H1 (cell line): Measurements from ENCODE around the gene LHFPL3. TPM values are rescaled to one million over a fixed set of nuclear protein-coding genes. Genes with fewer than 3 reads are reported as not detected.

Experiments used
- CTCF ChIA-PET: fragments of 300-600 bp; sonication (Branson Sonifier 250); formaldehyde crosslinking; loops from one replicate; lab custom pipeline; 2021; ENCODE audit not compliant: partially characterized antibody; lab: Charles Lee
- POLR2A ChIA-PET: fragments of 300-600 bp; sonication (Branson Sonifier 250); formaldehyde crosslinking; loops from one replicate; lab custom pipeline; 2021; ENCODE audit warnings: inconsistent platforms; ENCODE audit not compliant: partially characterized antibody; lab: Charles Lee
- DNase-seq, 2 experiments: peaks; one replicate each; pipeline versions ENCODE4 v3.0.0 to v3.0.0-alpha.2; 2010 to 2022; ENCODE audit warnings: low spot score in 2 of 2, low read depth in 1 of 2, mixed read lengths in 1 of 2
- FAIRE-seq: peaks from 2 replicates; lab custom pipeline; 2011; peaks lifted over from hg19 to GRCh38; lab: Jason Lieb, UNC
- H2AFZ ChIP-seq: 2 replicates; pipeline ENCODE4 v1.8.1; 2012; ENCODE audit warnings: low read length, inconsistent platforms
- H2AK5ac ChIP-seq: 2 replicates; pipeline ENCODE4 v1.6.1; 2013; ENCODE audit warnings: low read depth, low read length
- H2BK120ac ChIP-seq: replicated peaks from 2 replicates; pipeline ENCODE3; 2013; ENCODE audit warnings: low read depth, low read length, inconsistent platforms
- H2BK12ac ChIP-seq: 2 replicates; pipeline ENCODE4 v1.6.1; 2013; ENCODE audit warnings: low read depth, low read length
- H2BK15ac ChIP-seq: 2 replicates; pipeline ENCODE4 v1.6.1; 2013; ENCODE audit warnings: low read length
- H2BK20ac ChIP-seq: 2 replicates; pipeline ENCODE4 v1.6.1; 2013; ENCODE audit warnings: low read length
- H2BK5ac ChIP-seq: 2 replicates; pipeline ENCODE4 v1.6.1; 2013; ENCODE audit warnings: low read depth, low read length
- H3K14ac ChIP-seq: 2 replicates; pipeline ENCODE4 v1.6.1; 2013; ENCODE audit warnings: inconsistent platforms; ENCODE audit not compliant: insufficient read length
- H3K18ac ChIP-seq: 2 replicates; pipeline ENCODE4 v1.6.1; 2013; ENCODE audit warnings: low read length; ENCODE audit errors: extremely low read depth
- H3K23ac ChIP-seq: 2 replicates; pipeline ENCODE4 v1.6.1; 2013; ENCODE audit warnings: inconsistent platforms; ENCODE audit not compliant: insufficient read length
- H3K23me2 ChIP-seq: 2 replicates; pipeline ENCODE4 v1.6.1; 2013; ENCODE audit warnings: low read depth, low read length
- H3K27ac ChIP-seq: 2 replicates; pipeline ENCODE4 v1.6.1; 2011; ENCODE audit warnings: low read depth, low read length, inconsistent platforms
- H3K27me3 ChIP-seq, 4 experiments: replicated peaks in 1 of 4; 1 replicate in 1 of 4; 2 replicates in 3 of 4; pipeline versions ENCODE4 v1.6.1 to v1.8.1; 2011 to 2013; ENCODE audit warnings: low read length in 3 of 4, mild to moderate bottlenecking in 3 of 4, inconsistent platforms in 2 of 4, mixed read lengths in 2 of 4, moderate library complexity in 1 of 4; ENCODE audit not compliant: control insufficient read depth in 3 of 4, insufficient read depth in 3 of 4; ENCODE audit errors: extremely low read depth in 1 of 4
- H3K36me3 ChIP-seq, 4 experiments: 2 replicates each; pipeline versions ENCODE4 v1.6.1 to v1.8.1; 2011 to 2013; ENCODE audit warnings: mild to moderate bottlenecking in 4 of 4, low read length in 3 of 4, moderate library complexity in 2 of 4, control low read depth in 1 of 4, inconsistent platforms in 1 of 4; ENCODE audit not compliant: insufficient read depth in 4 of 4, control insufficient read depth in 2 of 4
- H3K4ac ChIP-seq: replicated peaks from 2 replicates; pipeline ENCODE3; 2013; ENCODE audit warnings: low read length, low read depth, mixed read lengths, inconsistent platforms; ENCODE audit not compliant: insufficient read length
- H3K4me1 ChIP-seq, 4 experiments: replicated peaks in 1 of 4; 1 replicate in 1 of 4; 2 replicates in 3 of 4; pipeline versions ENCODE4 v1.6.1 to v1.8.1; 2011 to 2013; ENCODE audit warnings: low read length in 3 of 4, inconsistent platforms in 2 of 4, mixed read lengths in 1 of 4; ENCODE audit not compliant: insufficient read depth in 4 of 4, control insufficient read depth in 3 of 4
- H3K4me2 ChIP-seq, 2 experiments: 2 replicates each; pipeline versions ENCODE4 v1.6.1 to v1.8.1; 2011 to 2013; ENCODE audit warnings: low read depth in 2 of 2, low read length in 2 of 2, control low read depth in 1 of 2, inconsistent platforms in 1 of 2, mild to moderate bottlenecking in 1 of 2; ENCODE audit not compliant: insufficient read depth in 1 of 2
- H3K4me3 ChIP-seq, 4 experiments: fragments of 200-600, 300-600 bp in 1 of 4; sonication (generic), shearing (Covaris generic), sonication (Bioruptor Twin) in 1 of 4; 2 replicates each; pipeline versions ENCODE4 v1.5.1 to v1.8.1; 2011 to 2016; ENCODE audit warnings: low read length in 4 of 4, low read depth in 3 of 4, control low read depth in 2 of 4, inconsistent platforms in 2 of 4, mild to moderate bottlenecking in 2 of 4, mixed read lengths in 1 of 4, moderate library complexity in 1 of 4; ENCODE audit not compliant: insufficient read depth in 2 of 4; ENCODE audit errors: extremely low read depth in 1 of 4
- H3K56ac ChIP-seq: replicated peaks from 2 replicates; pipeline ENCODE3; 2013; ENCODE audit warnings: low read depth, mild to moderate bottlenecking, mixed read lengths, low read length, inconsistent platforms; ENCODE audit not compliant: insufficient read length
- H3K79me1 ChIP-seq: 2 replicates; pipeline ENCODE4 v1.6.1; 2013; ENCODE audit warnings: low read depth, low read length, control low read depth
- H3K79me2 ChIP-seq, 2 experiments: 2 replicates each; pipeline versions ENCODE4 v1.6.1 to v1.8.1; 2012 to 2013; ENCODE audit warnings: low read length in 2 of 2, mild to moderate bottlenecking in 2 of 2, inconsistent platforms in 1 of 2; ENCODE audit not compliant: insufficient read depth in 2 of 2, control insufficient read depth in 1 of 2
- H3K9ac ChIP-seq, 4 experiments: replicated peaks in 1 of 4; 1 replicate in 1 of 4; 2 replicates in 3 of 4; pipeline versions ENCODE4 v1.6.1 to v1.8.1; 2011 to 2013; ENCODE audit warnings: low read depth in 3 of 4, low read length in 3 of 4, control low read depth in 2 of 4, mild to moderate bottlenecking in 2 of 4, moderate library complexity in 2 of 4, inconsistent platforms in 1 of 4; ENCODE audit errors: extremely low read depth in 1 of 4
- H3K9me3 ChIP-seq, 2 experiments: 2 replicates each; pipeline versions ENCODE4 v1.6.1 to v1.8.1; 2012 to 2013; ENCODE audit warnings: mild to moderate bottlenecking in 2 of 2, moderate library complexity in 2 of 2, control low read depth in 1 of 2, inconsistent platforms in 1 of 2, low read depth in 1 of 2, low read length in 1 of 2, mixed read lengths in 1 of 2; ENCODE audit not compliant: insufficient read depth in 2 of 2
- H4K20me1 ChIP-seq, 2 experiments: replicated peaks in 1 of 2; 2 replicates each; pipeline versions ENCODE3 to v1.8.1; 2011 to 2013; ENCODE audit warnings: inconsistent platforms in 2 of 2, low read length in 2 of 2, mild to moderate bottlenecking in 1 of 2; ENCODE audit not compliant: insufficient read depth in 2 of 2, control insufficient read depth in 1 of 2
- H4K5ac ChIP-seq: 2 replicates; pipeline ENCODE4 v1.6.1; 2013; ENCODE audit warnings: low read length, low read depth, mixed read lengths, inconsistent platforms; ENCODE audit not compliant: insufficient read length
- H4K8ac ChIP-seq: 2 replicates; pipeline ENCODE4 v1.8.0; 2013; ENCODE audit warnings: mild to moderate bottlenecking, moderate library complexity, low read length, inconsistent platforms; ENCODE audit not compliant: insufficient read depth; ENCODE audit errors: extremely low read depth
- H4K91ac ChIP-seq: replicated peaks from 2 replicates; pipeline ENCODE3; 2013; ENCODE audit warnings: low read length, mixed read lengths, inconsistent platforms; ENCODE audit not compliant: insufficient read length
- CTBP2 ChIP-seq: IDR thresholded peaks from 2 replicates; pipeline ENCODE4 v1.7.0; 2011; ENCODE audit warnings: borderline replicate concordance, mild to moderate bottlenecking, moderate library complexity, mixed read lengths, low read length; ENCODE audit not compliant: insufficient read depth, insufficient read length
- GTF2F1 ChIP-seq: IDR thresholded peaks from 2 replicates; pipeline ENCODE4 v1.6.1; 2012; ENCODE audit warnings: low read depth, low read length, improper control_type of control experiment, borderline replicate concordance
- KDM1A ChIP-seq: fragments of 200-600, 300-600 bp; sonication (generic); IDR thresholded peaks from 2 replicates; pipeline ENCODE4 v1.7.1; 2016; ENCODE audit warnings: mild to moderate bottlenecking, low read length, borderline replicate concordance
- SP1 ChIP-seq: IDR thresholded peaks from 2 replicates; pipeline ENCODE4 v1.6.1; 2011; ENCODE audit warnings: low read depth, low read length
- SRF ChIP-seq: IDR thresholded peaks from 2 replicates; pipeline ENCODE4 v1.6.1; 2011; ENCODE audit warnings: mild to moderate bottlenecking, low read depth, low read length, moderate library complexity
- SUZ12 ChIP-seq: fragments of 200-600 bp; sonication (generic); IDR thresholded peaks from 2 replicates; pipeline ENCODE4 v1.6.1; 2012; ENCODE audit warnings: mild to moderate bottlenecking, inconsistent platforms, low read length, moderate library complexity, mixed read lengths
- YY1 ChIP-seq: IDR thresholded peaks from 2 replicates; pipeline ENCODE4 v1.6.1; 2011; ENCODE audit warnings: low read depth, mild to moderate bottlenecking, low read length
- WGBS, 2 experiments: shearing (Covaris generic) in 1 of 2; methylation state at CpG; one replicate each; pipeline versions ENCODE4 v1.1.6 to v1.1.7; 2013 to 2015; ENCODE audit warnings: low lambda C conversion rate in 2 of 2, mixed read lengths in 2 of 2, inconsistent platforms in 1 of 2, low coverage in 1 of 2, missing lambda C conversion rate in 1 of 2; ENCODE audit not compliant: insufficient replicate concordance in 2 of 2, insufficient coverage in 1 of 2, insufficient read length in 1 of 2; ENCODE audit errors: extremely low coverage in 1 of 2, missing lambda C conversion rate in 1 of 2; 5-methylcytosine and 5-hydroxymethylcytosine counted together
- polyA plus RNA-seq, 7 experiments: library from polyadenylated mRNA; depleted of rRNA in 3 of 7; stranded (reverse) in 5 of 7; unstranded in 2 of 7; fragments of >200 nt in 5 of 7; fragments of 200-250 nt in 2 of 7; gene quantifications; 1 replicate in 5 of 7; 2 replicates in 1 of 7; 4 replicates in 1 of 7; pipeline versions ENCODE4 v1.2.1 to v1.2.3, GENCODE V29; 2011 to 2013; ENCODE audit warnings: missing spikeins in 2 of 7, mixed read lengths in 2 of 7
- total RNA-seq: library from RNA; stranded (reverse); fragmentation: NEBNext Ultra II Directional; extraction: Animal tissue kit (Norgen Biotek cat#: 25700); gene quantifications from 2 replicates; pipeline ENCODE4 v1.2.1, GENCODE V29; 2021
- TF ChIP-seq, protein P1 (sequence below): IDR thresholded peaks from 2 replicates; pipeline ENCODE4 v1.6.1; 2011; ENCODE audit warnings: low read length, improper control_type of control experiment

LHFPL3 gene
- total and polyA plus RNA-seq, 2 of the 8 experiments (the other 6 are each of a cell fraction or from before 2014, with no cell fraction given), result 0.24 to 0.50 TPM

DNA sequence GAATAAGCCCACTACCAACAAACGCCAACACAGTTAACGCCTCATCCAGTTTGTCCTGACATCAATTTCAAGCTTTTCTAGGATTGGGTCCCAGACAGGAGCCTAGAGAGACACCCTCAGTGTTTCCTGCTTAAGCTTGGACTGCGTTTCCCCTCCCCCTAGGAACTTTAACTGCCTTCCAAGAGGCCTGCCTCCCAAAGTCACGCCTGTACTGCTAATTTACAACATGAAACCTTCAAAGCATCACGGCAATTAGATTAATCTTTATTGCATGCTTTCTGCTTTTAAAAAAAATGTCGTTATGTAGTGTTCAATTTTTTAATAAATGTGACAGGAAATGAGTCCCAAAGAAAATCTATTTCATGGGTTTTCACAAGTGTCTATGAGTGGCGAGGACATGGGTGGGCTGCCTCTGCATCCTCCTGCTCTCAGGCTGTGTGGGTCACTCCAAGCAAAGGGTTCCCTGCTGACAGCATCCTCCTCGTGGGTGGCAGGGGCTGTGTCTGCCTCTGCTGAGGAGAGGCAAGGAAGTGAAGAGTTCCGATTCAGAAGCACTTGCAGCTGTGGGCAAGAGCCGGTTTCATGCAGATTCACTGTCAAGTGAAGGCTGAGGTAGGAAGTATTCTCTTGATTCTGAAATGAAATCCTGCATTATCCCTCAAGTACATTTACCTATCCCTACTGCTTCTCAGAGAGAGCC, 492.6 kb downstream of the LHFPL3 start:
- no peak overlapping the region for H2AK5ac ChIP-seq
- POLR2A ChIA-PET, result no interaction called here
- WGBS, 2 experiments, result 71% methylated on average over 10 of the region's 10 CpGs; no CpG with 5 or more reads in 1 of the 2 experiments
- no peaks in the 10 kb centered on the region for H4K20me1 ChIP-seq
- H3K4me3 ChIP-seq, result no peak overlapping the region
- no peak for FAIRE-seq
- no peak overlapping the region for H4K91ac ChIP-seq
- peaks cover 1 to 7% (median 4%) of the 10 kb centered on the region in 4 experiments; a peak in 5 of 7 replicates for H3K4me1 ChIP-seq
- H3K14ac ChIP-seq, result no peak overlapping the region
- no peak overlapping the region for H3K23ac ChIP-seq
- no peak overlapping the region for H2BK12ac ChIP-seq
- no peak overlapping the region for H4K8ac ChIP-seq
- no peak overlapping the region for H2BK120ac ChIP-seq
- no peak overlapping the region for H2BK15ac ChIP-seq
- H3K4ac ChIP-seq, result no peak overlapping the region
- no peaks in the 10 kb centered on the region for H3K79me2 ChIP-seq
- peak overlapping the region; percentile 70; the same call in 1 of the 2 replicates for H2AFZ ChIP-seq
- no peak overlapping the region for H3K4me2 ChIP-seq
- TF ChIP-seq SP1 (no peak), SRF (no peak), CTBP2 (no peak), YY1 (no peak), GTF2F1 (no peak), SUZ12 (no peak), KDM1A (no peak)
- TF ChIP-seq, protein P1, sequence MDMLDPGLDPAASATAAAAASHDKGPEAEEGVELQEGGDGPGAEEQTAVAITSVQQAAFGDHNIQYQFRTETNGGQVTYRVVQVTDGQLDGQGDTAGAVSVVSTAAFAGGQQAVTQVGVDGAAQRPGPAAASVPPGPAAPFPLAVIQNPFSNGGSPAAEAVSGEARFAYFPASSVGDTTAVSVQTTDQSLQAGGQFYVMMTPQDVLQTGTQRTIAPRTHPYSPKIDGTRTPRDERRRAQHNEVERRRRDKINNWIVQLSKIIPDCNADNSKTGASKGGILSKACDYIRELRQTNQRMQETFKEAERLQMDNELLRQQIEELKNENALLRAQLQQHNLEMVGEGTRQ, result no peak
- H3K18ac ChIP-seq, result no peak overlapping the region
- H3K23me2 ChIP-seq, result no peaks in the 10 kb centered on the region
- H3K56ac ChIP-seq, result no peak overlapping the region
- H2BK20ac ChIP-seq, result no peak overlapping the region
- H2BK5ac ChIP-seq, result peak overlapping the region; percentile 16; the same call in 1 of the 2 replicates
- no peak for DNase-seq
- no peak overlapping the region for H3K27ac ChIP-seq
- H4K5ac ChIP-seq, result no peak overlapping the region
- H3K27me3 ChIP-seq, result no peaks in the 10 kb centered on the region
- no peaks in the 10 kb centered on the region for H3K79me1 ChIP-seq
- H3K9me3 ChIP-seq, result no peaks in the 10 kb centered on the region
- CTCF ChIA-PET, result interaction anchor here (2.1 to 4.9 kb wide), 2 partner anchors 27 to 41 kb away, joined by 7 to 25 read pairs; no protein-coding TSS in a partner anchor
- H3K9ac ChIP-seq, result no peak overlapping the region
- H3K36me3 ChIP-seq, result no peaks in the 10 kb centered on the region
